Hematopoietic multipotent progenitor cell treated with erythropoietin and hydrocortisone succinate and interleukin-3 and kit ligand, for 17 days (in vitro differentiated cells): ENCODE results near the gene TEAD3.
A peak's percentile ranks its signal among the peaks of the same experiment; 100 is the strongest.

Source experiments
- DNase-seq: peaks from one replicate; pipeline ENCODE4 v3.0.0-alpha.2; 2015; ENCODE audit warnings: low spot score

The TEAD3 gene

DNA sequence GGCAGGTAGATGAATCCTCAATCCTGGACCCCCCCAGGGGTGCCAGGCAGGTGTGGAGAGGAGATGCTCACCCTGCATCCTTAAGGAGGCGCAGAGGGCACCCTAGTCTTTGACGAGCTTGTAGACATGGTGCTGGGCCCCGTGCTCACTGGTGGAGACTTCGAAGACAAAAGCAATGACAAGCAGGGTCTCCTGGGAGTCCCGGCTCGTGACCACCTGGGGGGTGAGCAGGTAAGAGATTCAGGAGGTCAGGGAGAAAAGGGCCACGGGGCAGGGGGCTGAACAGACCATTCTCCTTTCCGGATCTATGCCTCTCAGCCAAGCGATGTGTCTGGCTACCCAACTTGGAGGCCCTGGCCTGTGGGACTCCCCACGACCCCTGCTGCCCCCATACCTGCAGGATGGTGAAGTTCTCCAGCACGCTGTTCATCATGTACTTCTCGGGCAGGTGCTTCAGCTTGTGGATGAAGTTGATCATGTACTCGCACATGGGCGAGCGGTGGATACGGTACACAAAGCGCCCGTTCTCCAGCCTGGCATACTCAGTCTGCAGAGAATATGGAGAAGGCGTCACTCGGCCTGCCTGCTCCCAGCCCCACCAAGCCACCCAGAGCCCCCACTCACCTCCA lies 21.8 kb downstream of the TEAD3 start:
- DNase-seq = no peak

DNA sequence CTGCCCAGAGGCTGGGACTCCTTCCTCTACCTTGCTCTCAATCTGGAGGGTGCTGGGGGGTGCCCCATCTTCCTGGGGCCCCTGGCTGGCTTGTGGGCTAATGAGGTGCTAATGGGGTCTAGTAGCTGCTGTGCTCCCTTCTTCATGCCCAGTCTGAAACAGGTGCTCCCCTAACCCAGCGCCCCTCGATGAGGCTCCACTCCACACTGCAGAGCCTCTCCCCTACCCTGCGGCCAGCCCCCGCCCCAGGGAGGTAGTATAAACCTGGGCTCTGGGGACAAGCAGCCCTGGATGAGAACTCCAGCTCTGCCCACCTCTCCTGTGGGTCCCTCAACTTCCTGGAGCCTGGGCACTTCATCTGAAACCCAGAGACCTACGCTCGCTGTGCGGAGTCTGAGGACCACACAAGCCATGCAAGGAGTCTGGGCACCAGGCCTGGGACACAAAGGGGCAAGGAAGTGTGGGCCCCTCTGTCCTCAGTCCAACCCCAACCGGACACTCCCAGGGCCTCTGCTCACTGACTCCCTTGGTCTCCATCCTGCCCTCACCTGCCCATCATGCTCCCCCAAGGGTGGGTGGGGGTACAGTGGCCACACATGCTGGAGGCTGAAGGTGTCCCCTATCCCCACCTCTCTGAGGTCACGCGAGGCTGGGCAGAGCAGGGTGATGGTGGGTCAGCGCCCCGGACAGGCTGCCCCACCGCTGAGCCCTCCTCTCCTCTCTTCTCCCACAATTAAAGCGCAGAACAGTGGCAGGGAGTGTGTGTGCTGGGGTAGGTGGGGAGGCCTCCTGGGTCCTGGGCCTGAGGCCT lies 22.5 kb downstream of the TEAD3 start:
- no peak for DNase-seq

DNA sequence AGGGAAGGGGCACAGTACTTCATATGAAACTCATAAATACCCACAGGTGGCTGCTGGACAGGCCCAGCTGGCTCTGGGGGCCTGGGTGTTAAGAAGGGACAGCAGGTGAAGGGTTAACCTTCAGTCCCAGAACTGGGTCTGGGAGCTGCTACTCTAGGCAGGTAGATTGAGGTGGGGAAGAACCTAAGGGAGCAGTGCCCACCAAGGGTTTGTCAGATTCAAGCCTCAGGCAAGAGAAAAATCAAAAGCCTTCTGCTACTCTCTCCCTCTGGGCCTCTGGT lies 23.1 kb downstream of the TEAD3 start:
- no peak for DNase-seq

DNA sequence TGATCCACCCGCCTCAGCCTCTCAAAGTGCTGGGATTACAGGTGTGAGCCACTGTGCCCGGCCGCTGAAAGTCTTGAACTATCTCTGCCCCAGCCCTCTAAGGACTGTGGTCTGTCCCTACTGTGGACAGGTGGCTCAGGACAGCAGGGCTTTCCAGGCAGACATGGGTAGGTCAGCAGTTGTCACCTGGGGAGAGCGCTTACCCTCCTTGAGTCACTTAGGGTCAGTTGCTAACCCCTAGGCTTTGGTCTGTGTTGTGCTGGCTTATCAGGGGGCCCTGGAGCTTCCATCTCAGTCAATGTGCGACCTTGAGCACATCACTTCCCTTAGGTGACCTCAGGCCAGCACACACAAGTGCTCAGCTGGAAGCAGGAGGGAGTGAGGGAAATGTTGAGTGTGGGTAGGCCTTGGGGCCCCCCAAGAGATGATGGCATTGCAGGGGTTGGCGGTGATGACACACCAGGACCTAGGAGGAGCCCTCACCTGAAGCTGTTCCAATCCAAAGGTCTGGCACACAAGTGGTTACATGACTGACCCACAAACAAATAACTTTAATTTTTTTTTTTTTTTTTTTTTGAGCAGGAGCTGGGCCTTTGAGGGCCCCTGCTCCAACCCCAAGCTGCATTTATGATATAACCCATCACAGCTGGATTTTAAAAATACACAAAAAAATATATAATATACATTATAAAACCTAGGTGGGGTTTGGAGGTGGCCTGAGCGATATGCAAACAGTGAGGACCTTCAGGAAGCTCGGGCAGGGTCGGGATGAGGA lies 23.6 kb downstream of the TEAD3 start:
- DNase-seq = no peak

DNA sequence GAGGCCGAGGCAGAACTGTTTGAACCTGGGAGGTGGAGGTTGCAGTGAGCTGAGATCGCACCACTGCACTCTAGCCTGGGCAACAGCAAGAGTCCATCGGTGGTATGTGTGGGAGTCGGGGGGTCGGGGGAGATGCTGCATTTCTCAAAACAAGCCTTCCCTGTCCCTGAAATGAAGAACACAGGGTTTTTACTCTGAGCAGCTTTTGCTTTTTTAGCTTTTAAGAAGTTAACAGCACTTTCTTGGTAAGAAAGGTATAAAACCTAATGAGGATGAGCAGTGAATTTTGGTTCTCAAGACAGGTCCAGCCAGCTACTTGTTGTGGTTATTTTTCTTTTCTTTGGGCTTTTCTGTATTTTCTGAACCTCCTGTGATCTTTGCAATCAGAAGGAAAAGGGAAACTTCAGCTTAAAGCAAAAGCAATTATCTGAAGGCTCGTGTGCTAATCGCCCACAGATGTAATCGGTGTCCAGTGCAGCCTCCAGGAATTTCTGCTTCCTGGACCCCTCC lies 25.0 kb downstream of the TEAD3 start:
- no peak for DNase-seq

DNA sequence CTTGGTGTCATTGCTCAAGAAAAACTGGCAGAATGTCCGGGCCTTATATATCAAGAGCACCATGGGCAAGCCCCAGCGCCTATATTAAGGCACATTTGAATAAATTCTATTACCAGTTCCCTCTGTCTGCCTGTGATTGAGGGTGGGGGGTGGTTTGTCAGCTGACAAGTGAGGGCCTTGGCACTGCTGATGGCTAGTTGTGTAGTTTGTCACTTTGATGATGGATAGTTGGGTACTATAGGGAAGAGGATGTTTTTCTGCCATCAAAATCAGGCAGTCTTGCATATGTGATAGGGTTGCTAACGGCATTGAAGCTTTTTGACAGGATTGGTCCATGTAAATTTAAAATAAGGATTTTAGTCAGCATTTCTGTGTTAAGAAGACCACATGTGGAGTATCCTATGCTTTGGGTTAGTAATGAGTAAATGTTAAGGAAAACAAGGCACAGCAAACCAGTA lies 26.2 kb downstream of the TEAD3 start:
- no peak for DNase-seq

DNA sequence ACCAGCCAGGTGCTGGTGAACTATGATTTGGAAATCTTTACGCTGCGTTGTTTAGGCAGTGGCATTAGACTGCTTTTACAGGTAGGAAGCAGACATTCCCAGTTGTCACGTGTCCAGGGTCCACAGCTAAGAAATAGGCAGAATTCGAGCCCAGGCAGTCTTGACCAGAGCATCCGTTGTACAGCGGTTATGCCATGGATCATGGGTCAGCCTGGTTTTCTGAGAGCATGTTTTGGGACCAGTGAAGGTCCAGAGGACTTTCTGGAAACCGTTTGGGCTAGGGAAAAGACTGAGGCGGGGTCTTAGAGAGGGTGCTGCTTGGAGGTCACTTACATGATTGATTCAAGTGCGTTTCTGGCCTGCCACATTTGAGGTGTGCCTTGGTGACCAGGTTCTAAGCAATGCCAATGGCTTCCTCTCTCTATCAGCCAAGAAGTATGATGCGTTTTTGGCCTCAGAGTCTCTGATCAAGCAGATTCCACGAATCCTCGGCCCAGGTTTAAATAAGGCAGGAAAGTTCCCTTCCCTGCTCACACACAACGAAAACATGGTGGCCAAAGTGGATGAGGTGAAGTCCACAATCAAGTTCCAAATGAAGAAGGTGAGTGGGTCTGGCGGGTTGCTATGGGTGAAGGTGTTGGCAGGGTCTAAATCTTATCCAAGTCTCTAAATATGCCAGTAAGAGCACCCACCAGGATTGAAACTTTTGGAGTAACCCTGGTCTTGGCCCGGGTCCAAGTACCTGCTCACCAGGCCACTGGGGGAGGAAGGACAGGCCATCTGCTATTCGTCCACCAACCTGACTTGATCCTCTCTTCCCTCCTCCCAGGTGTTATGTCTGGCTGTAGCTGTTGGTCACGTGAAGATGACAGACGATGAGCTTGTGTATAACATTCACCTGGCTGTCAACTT lies 26.9 kb downstream of the TEAD3 start:
- DNase-seq = peak; percentile 35

DNA sequence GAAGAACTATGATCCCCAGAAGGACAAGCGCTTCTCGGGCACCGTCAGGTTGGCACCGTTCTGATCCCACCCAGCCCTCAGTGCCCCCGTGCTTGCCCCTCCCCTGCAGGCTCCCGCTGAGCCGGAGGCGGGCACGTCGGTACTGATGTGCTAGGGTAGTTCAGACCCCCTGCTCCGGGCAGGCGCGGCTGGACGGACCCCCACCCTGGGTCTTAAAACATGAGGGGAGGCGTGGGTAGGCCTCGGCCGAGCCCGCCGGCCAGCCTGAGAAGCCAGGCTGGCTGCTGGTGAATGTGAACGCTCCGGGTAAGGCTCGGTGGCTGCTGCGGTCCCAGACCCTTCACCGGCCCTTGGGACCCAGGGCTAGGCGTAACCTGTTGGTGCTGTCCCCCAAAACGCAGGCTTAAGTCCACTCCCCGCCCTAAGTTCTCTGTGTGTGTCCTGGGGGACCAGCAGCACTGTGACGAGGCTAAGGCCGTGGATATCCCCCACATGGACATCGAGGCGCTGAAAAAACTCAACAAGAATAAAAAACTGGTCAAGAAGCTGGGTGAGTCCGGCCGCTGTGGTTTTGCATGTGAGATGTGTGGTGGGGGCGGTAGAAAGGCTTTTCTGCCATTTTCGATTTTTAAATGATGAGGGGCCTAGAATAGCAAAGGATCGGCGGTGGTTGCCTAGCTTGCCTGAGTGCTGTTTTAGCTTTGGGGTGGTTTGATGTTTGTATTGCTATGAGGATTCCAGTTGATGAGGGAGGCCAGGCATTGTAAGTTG lies 27.7 kb downstream of the TEAD3 start:
- DNase-seq = no peak

DNA sequence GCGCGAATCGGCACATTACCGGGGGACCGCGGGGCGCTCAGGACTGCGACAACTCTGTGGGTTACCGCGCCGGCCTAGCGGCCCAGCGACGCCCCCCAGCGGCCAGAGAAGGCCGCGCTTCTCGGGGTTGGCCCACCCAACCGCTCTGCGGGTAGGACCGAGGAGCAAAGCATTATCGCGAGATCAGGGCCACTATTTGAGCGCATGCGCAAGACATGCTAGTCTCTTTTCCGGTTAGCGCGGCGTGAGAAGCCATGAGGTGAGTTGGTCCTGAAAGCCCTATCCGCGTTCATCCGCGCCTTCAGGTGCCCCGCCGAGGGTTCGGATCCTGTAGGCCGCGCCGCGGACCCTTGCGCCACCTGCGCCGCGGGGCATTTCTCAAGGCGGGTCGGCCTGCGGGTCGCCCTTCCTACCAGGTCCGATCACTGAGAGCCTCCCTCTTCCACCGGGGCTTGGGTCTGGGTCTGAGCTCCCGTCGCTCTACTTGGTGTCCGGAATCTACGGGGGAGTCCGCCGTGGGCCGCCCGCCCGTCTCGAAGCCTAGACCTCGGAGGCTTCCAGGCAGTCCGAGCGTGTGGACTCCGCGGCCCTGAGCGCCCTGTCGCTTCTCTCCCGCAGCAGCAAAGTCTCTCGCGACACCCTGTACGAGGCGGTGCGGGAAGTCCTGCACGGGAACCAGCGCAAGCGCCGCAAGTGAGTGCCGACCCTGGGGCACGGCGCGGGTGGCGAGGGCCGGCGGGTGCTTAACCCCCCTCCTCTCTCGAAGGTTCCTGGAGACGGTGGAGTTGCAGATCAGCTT lies 28.5 kb downstream of the TEAD3 start, which contains the start of gene RPL10A:
RPL10A (plus strand) TSS at position 221 of the 799 bp plus-strand sequence; CDS start at position 255, 34 bp downstream.
- DNase-seq = peak; percentile 98

DNA sequence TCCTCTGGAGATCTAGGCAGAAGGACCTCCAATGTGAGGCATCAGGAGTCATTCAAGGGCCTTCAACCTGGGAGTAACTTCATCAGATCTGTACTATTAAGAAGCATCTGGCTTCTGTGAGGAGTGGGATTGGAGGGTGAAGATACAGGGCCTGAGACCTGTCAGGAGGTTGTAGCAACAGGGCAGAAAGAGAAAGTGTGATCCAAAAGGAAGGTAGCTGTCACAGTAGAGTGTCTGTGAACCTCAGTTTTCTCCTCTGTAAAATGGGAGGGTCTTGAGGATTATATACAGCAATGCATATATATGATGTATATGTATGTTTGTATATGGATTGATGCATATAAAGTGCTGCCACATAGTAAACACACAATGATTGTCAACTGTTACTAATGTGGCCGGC lies 31.2 kb downstream of the TEAD3 start:
- DNase-seq = no peak

DNA sequence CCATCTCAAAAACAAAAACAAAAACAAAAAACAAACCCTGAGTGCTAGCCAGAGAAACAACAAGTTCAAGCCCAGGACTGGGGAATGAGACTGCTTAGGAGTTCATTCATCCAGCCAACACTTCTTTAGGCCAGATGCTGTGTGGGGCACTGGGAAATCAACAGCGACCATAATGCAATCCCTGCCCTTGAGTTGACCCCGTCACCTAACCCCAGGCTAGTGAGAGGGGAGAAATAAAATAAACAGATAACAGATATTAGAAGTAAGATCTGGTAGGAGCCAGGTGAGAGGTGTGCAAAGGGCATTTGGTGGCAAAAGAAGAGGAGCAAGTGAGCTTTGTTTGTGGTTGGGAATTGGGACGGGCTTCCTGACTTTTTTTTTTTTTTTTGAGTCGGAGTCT lies 33.6 kb downstream of the TEAD3 start:
- no peak for DNase-seq

DNA sequence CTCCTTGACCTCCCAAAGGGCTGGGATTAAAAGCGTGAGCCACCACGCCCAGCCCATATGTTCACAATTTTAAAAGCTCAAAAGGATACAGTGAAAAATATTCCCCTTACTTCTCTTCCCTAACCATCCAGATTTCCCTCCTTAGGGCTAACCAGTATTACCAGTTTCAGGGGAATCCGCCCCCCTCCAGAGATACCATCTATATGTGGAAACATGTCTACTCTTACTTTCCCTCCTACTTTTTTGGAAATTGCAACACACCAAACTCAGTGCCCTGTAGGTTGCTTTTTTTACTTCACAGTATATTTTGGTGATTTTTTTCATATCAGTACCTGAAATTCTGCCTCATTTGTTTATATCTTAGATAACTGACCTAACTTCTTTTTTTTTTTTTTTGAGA lies 35.6 kb downstream of the TEAD3 start:
- DNase-seq = no peak

DNA sequence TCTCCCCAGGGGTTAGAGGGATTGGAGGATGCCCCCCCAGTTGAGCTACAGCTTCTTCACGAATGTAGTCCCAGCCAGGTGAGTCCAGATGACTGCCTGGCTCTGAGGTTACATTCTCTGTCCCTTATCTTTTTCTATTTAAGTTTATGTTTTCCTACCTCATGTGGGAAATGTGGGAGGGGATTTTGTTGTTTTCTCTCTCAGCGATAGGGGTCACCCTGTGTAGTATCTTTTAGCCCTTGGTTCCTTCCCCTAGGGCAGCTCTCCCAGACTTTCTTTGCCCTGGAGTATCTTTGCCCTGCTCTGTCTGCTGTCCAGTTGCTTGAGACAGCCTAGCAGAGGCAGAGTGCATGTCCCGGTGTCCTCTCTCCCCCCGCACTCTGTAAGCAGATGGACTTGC lies 39.0 kb downstream of the TEAD3 start:
- DNase-seq = no peak

DNA sequence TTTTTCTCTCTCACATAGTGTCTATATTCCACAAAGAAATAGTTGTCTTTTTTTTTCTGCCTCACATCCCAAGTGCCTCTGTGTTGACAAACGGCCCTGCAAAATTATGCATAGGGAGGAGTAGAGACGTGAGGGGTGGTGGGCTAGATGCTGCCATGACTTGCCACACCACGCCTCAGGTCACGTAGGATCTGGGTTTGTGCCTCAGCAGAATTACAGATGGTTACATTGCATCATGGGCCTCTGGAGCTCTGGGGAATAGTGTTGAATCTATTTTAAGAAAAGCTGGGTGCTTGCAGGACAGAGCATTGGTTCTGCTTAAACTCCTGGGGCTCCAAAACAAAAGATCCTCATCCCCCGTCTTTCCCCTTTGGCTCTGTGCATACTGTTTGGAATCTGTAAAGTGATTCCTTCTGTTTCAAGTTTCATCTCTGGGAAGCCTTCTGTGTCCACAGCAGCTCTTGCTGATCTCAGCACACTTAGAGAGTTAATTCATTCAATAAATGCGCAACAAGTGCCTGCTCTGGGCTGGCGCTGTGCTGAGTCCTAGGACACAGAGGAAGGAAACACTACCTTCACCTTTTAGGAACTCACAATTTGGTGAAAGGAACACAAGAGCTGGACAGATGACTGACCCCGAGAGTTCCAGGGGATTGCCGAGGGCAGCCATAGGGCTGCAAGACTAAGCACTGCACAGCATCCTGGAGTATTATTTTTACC lies 42.3 kb downstream of the TEAD3 start:
- no peak for DNase-seq

DNA sequence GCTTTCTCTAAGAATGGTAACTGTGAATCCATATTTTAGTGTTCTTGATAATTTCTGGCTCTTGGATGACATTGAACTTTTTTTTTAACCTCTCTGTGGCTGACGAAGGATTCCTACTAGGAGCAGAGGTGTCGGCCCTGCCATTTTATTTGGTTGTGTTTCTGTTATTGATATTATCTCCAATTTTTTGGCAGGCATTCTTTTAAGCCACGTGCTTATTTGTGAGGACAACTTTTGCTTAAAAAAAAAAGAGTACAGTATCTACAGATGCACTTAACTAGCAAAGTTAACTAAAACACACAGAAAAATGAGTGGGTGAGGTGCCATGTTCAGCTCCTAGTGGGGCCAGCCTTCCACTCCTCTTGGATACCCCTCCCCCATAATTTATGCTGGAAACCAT lies 43.6 kb downstream of the TEAD3 start:
- peak; percentile 50 for DNase-seq

DNA sequence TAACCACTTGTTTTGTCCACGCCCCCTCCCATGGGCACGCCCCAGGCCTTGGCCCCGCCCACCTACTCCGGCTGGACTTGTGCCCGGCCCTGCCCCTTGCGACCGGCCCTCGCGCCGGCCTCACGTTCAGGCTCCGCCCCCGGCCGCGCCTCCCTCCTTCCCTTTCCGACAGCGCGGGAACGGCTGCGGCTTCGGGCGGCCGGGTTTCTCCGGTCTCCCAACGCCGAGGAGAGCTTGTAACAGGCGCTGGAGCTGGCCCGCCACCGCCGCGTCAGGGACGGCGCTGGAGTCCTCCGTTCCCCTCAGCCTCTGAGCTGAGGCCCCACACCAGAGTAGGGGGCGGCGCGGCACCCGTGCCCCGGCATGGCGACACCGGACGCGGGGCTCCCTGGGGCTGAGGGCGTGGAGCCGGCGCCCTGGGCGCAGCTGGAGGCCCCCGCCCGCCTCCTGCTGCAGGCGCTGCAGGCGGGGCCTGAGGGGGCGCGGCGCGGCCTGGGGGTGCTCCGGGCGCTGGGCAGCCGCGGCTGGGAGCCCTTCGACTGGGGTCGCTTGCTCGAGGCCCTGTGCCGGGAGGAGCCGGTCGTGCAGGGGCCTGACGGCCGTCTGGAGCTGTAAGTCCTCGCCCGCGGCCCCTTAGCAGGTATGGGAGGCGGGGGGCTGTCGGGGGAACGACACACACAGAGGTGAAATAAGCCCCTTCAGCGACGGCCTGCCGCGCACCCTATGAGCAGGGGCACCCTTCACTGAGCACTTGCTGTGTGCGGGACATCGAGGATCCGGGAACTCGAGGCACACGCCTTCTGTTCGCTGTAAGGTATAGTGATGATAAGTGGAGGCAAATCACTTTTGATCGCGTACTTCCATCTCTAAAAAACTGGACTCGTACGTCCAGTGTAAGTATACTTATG lies 44.4 kb downstream of the TEAD3 start, which contains the start of gene FANCE:
FANCE (plus strand) TSS at position 156 of the 908 bp plus-strand sequence; CDS start at position 364, 208 bp downstream.
- peak; percentile 94 for DNase-seq

DNA sequence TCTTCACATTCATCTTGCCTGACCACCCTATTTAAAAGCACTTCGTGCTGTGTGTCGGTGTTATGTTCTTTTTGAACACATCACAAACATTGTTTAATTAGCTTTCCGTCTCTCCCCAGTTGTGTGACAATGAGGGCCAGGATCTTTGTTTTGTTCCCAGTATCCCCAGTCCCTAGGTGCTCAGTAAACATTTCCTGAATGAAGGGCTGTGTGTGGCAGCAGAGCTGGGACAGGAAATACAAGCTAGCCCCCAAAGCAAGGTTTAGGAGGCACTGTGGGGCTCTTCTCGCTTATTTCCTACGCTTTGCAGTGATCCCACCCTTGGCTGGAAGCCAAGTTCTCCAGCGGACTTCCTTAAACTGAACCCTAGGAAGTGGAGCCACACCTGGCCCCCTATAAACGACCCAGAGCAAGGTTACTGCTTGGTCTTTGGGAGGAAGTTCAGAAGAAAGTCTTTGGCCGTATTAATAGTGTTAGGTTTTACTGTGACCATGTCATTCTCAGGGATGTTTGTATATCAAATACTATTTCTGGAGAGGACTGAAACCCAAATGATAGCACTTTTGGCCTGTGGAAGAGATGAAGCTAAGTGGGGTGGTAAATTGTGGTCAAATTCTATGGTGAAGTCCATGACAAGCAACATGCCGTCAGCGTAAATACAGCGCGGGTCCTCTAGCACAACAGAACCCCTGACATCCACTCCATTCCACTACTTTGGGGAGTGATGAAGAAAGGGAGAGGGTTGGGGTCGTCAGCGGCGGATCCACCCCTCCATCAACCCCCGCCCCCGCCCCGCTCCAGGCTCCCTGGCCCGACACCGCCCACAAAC lies 45.3 kb downstream of the TEAD3 start:
- DNase-seq = no peak
